Measurements from ENCODE around the gene SEC61A2.

SEC61A2 gene

GRCh38 chr10:12191715-12192114 lies 62.2 kb downstream of the SEC61A2 start:
- TF ChIP-seq, protein P1, sequence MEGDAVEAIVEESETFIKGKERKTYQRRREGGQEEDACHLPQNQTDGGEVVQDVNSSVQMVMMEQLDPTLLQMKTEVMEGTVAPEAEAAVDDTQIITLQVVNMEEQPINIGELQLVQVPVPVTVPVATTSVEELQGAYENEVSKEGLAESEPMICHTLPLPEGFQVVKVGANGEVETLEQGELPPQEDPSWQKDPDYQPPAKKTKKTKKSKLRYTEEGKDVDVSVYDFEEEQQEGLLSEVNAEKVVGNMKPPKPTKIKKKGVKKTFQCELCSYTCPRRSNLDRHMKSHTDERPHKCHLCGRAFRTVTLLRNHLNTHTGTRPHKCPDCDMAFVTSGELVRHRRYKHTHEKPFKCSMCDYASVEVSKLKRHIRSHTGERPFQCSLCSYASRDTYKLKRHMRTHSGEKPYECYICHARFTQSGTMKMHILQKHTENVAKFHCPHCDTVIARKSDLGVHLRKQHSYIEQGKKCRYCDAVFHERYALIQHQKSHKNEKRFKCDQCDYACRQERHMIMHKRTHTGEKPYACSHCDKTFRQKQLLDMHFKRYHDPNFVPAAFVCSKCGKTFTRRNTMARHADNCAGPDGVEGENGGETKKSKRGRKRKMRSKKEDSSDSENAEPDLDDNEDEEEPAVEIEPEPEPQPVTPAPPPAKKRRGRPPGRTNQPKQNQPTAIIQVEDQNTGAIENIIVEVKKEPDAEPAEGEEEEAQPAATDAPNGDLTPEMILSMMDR (conservative IDR thresholded peaks at IDR 0.05) = no peak
- H3K27ac ChIP-seq = no peak overlapping the region

DNA sequence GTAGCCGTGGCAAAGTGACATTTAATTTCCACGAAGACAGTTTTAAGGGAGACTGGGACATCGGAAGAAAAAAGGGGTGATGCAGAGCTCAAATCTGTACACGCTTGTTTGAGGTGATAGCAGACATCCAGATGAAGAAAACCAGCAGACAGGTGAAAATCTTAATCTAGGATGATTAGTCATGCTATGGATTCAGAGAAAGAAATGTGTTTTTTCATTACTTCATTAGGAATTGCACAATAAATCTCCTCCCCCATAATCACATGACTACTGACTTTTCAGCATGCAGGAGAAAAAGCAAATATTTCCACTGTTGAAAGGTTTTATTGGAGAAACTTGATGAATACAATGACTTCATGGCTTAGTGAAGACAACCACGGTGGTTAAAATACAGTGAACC lies 63.7 kb downstream of the SEC61A2 start:
- TF ChIP-seq, protein P1 (conservative IDR thresholded peaks at IDR 0.05) = no peak
- H3K27ac ChIP-seq = no peak overlapping the region

DNA sequence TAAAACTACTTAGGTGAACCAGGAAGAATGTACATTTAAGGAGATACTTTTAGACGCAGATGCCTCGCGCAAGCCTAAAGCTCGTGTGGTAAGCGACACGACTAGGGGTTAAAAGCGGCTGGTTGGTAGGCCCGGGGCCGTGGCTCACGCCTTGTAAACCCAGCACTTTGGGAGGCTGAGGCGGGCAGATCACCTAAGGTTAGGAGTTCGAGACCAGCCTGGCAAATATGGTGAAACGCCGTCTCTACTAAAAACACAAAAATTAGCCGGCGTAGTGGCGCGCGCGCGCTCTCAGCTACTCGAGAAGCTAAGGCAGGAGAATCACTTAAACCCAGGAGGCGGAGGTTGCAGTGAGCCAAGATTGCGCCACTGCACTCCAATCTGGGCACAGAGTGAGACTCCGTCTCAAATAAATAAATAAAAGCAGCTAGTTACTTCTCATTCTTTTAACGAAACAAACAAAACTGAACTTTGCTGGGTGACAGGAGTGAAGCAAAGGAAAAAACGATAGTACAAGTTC lies 65.3 kb downstream of the SEC61A2 start:
- TF ChIP-seq, protein P1 (conservative IDR thresholded peaks at IDR 0.05) = no peak
- H3K27ac ChIP-seq = peak overlapping the region; percentile 95

DNA sequence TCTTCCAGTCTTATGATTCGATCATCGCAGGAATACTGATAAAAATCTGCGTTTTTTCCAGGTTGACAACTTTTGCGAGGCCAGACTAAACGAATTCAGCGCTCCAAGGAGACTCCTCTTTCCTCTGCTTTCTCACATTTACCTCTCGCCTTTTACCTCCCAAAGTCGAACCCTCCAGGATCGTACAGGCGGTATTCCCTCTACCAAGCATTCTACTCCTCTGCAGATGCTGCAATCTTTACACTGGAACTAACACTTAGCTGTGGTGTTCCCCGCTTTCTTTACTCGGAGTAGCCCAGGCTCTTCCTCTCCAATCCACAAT lies 65.8 kb downstream of the SEC61A2 start:
- TF ChIP-seq, protein P1 (conservative IDR thresholded peaks at IDR 0.05) = no peak
- peak overlapping the region; percentile 95 for H3K27ac ChIP-seq

- TF ChIP-seq, protein P1 (conservative IDR thresholded peaks at IDR 0.05) = 0 out of 2 replicates have a peak, but pooled peaks have one; percentile 11
- H3K27ac ChIP-seq = peak within 1 kb of the TSS; percentile 95
Observed at GRCh38 chr10:12195603-12196506, 66.4 kb downstream of the SEC61A2 start, which contains the start of the genes CDC123 and NUDT5. Gene CDC123, plus strand, starts transcription at chr10:12196188. Its CDS starts 58 bp downstream, at chr10:12196246. Gene NUDT5, minus strand, starts transcription at chr10:12195891. Its CDS starts 9,600 bp downstream, at chr10:12186291.

GRCh38 chr10:12196531-12197211 lies 67.2 kb downstream of the SEC61A2 start:
- H3K27ac ChIP-seq = peak overlapping the region; percentile 95
- TF ChIP-seq, protein P1 (conservative IDR thresholded peaks at IDR 0.05) = no peak

- TF ChIP-seq, protein P1 (conservative IDR thresholded peaks at IDR 0.05) = no peak
- no peak overlapping the region for H3K27ac ChIP-seq
Observed at GRCh38 chr10:12198156-12198555, 68.7 kb downstream of the SEC61A2 start.
